A673 (cell line): ENCODE measurements around the gene ACKR1. TPM values are rescaled to one million over a fixed set of nuclear protein-coding genes. Genes with fewer than 3 reads are reported as not detected.

Experiments used
- BruUV-seq: library from RNA; stranded (reverse); fragments of 400-500 nt; replicated peaks from 2 replicates; lab custom pipeline; 2021; lab: Mats Ljungman, UMichigan
- CTCF ChIA-PET: fragments of 300-600 bp; sonication (Branson Sonifier 250); formaldehyde crosslinking; loops from one replicate; lab custom pipeline; 2022; ENCODE audit warnings: antibody characterized with exemption; lab: Charles Lee
- POLR2A ChIA-PET: fragments of 300-600 bp; sonication (Branson Sonifier 250); formaldehyde crosslinking; loops from one replicate; lab custom pipeline; 2022; ENCODE audit warnings: antibody characterized with exemption; ENCODE audit not compliant: low non-redundant PET; lab: Charles Lee
- DNase-seq: peaks from one replicate; pipeline ENCODE4 v3.0.0-alpha.2; 2015; ENCODE audit warnings: low spot score
- H3K27ac ChIP-seq: fragments of 200-600 bp; sonication (generic); 2 replicates; pipeline ENCODE4 v1.5.1; 2016; ENCODE audit warnings: mixed run types, low read depth, mild to moderate bottlenecking, mixed read lengths, antibody characterized with exemption, low read length; ENCODE audit not compliant: poor library complexity, severe bottlenecking
- H3K27me3 ChIP-seq: fragments of 200-600 bp; sonication (generic); replicated peaks from 2 replicates; pipeline ENCODE4 v1.6.1; 2017; ENCODE audit warnings: mixed run types, low read depth, mild to moderate bottlenecking, mixed read lengths, antibody characterized with exemption, low read length; ENCODE audit not compliant: insufficient read depth, poor library complexity
- H3K36me3 ChIP-seq: fragments of 200-600 bp; sonication (generic); 2 replicates; pipeline ENCODE4 v1.6.1; 2016; ENCODE audit warnings: mixed run types, mild to moderate bottlenecking, mixed read lengths, antibody characterized with exemption, low read length; ENCODE audit not compliant: insufficient read depth, poor library complexity, severe bottlenecking
- H3K4me1 ChIP-seq: fragments of 200-600 bp; sonication (generic); 2 replicates; pipeline ENCODE4 v1.6.1; 2017; ENCODE audit warnings: mixed run types, mild to moderate bottlenecking, mixed read lengths, antibody characterized with exemption, low read length; ENCODE audit not compliant: insufficient read depth, poor library complexity, severe bottlenecking
- H3K4me3 ChIP-seq: fragments of 200-600 bp; sonication (generic); 2 replicates; pipeline ENCODE4 v1.5.1; 2016; ENCODE audit warnings: low read depth, mixed run types, mild to moderate bottlenecking, mixed read lengths, low read length; ENCODE audit not compliant: poor library complexity, severe bottlenecking
- H3K9me3 ChIP-seq: fragments of 200-600 bp; sonication (generic); 2 replicates; pipeline ENCODE4 v1.6.1; 2016; ENCODE audit warnings: mixed run types, low read depth, mild to moderate bottlenecking, mixed read lengths, antibody characterized with exemption, low read length; ENCODE audit not compliant: poor library complexity, severe bottlenecking
- CTCF ChIP-seq: fragments of 300-800, 200-600 bp; sonication (generic); conservative IDR thresholded peaks from 2 replicates; pipeline ENCODE4 v1.5.1; 2017; ENCODE audit warnings: low read depth, mild to moderate bottlenecking, antibody characterized with exemption, low read length, moderate library complexity, mixed read lengths
- EZH2 ChIP-seq: fragments of 200-600 bp; sonication (generic); IDR thresholded peaks from 2 replicates; pipeline ENCODE4 v1.6.1; 2017; ENCODE audit warnings: borderline replicate concordance, low read depth, mild to moderate bottlenecking, mixed read lengths, antibody characterized with exemption, low read length; ENCODE audit not compliant: poor library complexity, severe bottlenecking
- intact Hi-C: fragments of 100-400 bp; cut with micrococcal nuclease; formaldehyde crosslinking; loops from one replicate; pipeline ENCODE4 v1.10.0; 2022; ENCODE audit not compliant: unreplicated experiment
- total RNA-seq: library from RNA; stranded (reverse); gene quantifications from 2 replicates; pipeline ENCODE4 v1.2.3, GENCODE V29; 2021

Gene ACKR1
- total RNA-seq, 1 experiment from 2014 or later: not detected

GRCh38 chr1:159170639-159171038, 34.0 kb upstream of the ACKR1 start:
- POLR2A ChIA-PET: no interaction called here
- H3K4me3 ChIP-seq: no peak overlapping the region

GRCh38 chr1:159171254-159171687, 33.4 kb upstream of the ACKR1 start, which contains the start of gene CADM3:
CADM3 (plus strand) TSS chr1:159171615; CDS start chr1:159171766, 151 bp downstream.
- Histone ChIP-seq H3K9me3 (no peaks in the 10 kb centered on the region), H3K27ac (no peak within 1 kb of the TSS), H3K27me3 (peaks cover 98% of the 10 kb centered on the region), H3K36me3 (no peaks in the 10 kb centered on the region), H3K4me3 (peak within 1 kb of the TSS; percentile 4), H3K4me1 (no peaks in the 10 kb centered on the region)
- intact Hi-C loops: no loop called here
- CTCF ChIA-PET: no interaction called here
- TF ChIP-seq EZH2: no peak
- no peak for TF ChIP-seq CTCF
- POLR2A ChIA-PET: no interaction called here
- no peak for DNase-seq
- no TSS peak for BruUV-seq

More at GRCh38 chr1:159170639-159171038, 34.0 kb upstream of the ACKR1 start:
- Histone ChIP-seq H3K4me1 (no peaks in the 10 kb centered on the region), H3K27me3 (peaks cover 100% of the 10 kb centered on the region), H3K9me3 (no peaks in the 10 kb centered on the region), H3K36me3 (no peaks in the 10 kb centered on the region), H3K27ac (no peak overlapping the region)
- intact Hi-C loops: no loop called here
- no TSS peak for BruUV-seq
- no peak for DNase-seq
- CTCF ChIA-PET: no interaction called here
- TF ChIP-seq EZH2: no peak
- no peak for TF ChIP-seq CTCF

- intact Hi-C loops: no loop called here
- Histone ChIP-seq H3K4me1 (no peaks in the 10 kb centered on the region), H3K9me3 (no peaks in the 10 kb centered on the region), H3K27ac (no peak overlapping the region), H3K4me3 (peak overlapping the region; percentile 4), H3K36me3 (no peaks in the 10 kb centered on the region), H3K27me3 (peaks cover 92% of the 10 kb centered on the region)
- CTCF ChIA-PET: no interaction called here
- TF ChIP-seq CTCF (no peak), EZH2 (peak; percentile 93)
- DNase-seq: no peak
- no TSS peak for BruUV-seq
- POLR2A ChIA-PET: no interaction called here
These were observed 32.8 kb upstream of the ACKR1 start for GRCh38 chr1:159171688-159172501.
